Vagina (tissue), 2 donors: ENCODE data around the gene RRP12.

Experiments
- POLR2A ChIP-seq, 2 donors: fragments of 450-650 bp; IDR thresholded peaks; one replicate each; pipeline ENCODE4 v1.6.1; 2017; ENCODE audit warnings: antibody characterized with exemption in 2 of 2, mild to moderate bottlenecking in 2 of 2, moderate library complexity in 2 of 2
- POLR2AphosphoS5 ChIP-seq, 2 donors: sonication (generic); formaldehyde crosslinking; IDR thresholded peaks; one replicate each; pipeline ENCODE4 v1.9.0; 2017; ENCODE audit warnings: antibody characterized with exemption in 2 of 2, mild to moderate bottlenecking in 2 of 2, low read depth in 1 of 2; ENCODE audit not compliant: insufficient read depth in 1 of 2
- TF ChIP-seq, protein P1 (sequence below), 3 experiments: fragments of 450-650 bp in 2 of 3; fragments of 200-600 bp in 1 of 3; sonication (generic) in 1 of 3; IDR thresholded peaks; one replicate each; pipeline ENCODE4 v1.5.1; 2017 to 2019; ENCODE audit warnings: antibody characterized with exemption in 3 of 3, mild to moderate bottlenecking in 2 of 3, moderate library complexity in 2 of 3

DNA sequence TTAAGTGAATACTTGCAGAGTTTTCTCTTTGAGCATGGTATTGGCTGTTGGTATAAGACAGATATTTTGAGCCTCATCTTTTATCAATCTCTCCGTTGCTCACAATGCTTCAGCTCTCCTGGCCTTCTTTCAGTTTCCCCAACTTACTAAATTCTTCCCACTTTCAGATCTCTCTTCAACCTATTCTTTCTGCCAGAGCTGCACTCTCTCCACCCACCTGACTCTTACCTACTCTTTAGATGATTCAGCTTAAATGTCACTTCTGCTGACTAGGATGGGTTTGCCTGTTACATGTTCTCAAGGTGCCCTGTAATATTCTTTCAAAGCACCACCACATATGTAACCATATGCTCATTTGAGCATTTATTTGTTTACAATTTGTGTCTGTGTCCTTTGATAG is 43.1 kb upstream of the RRP12 start:
- no peak for TF ChIP-seq POLR2A (IDR thresholded peaks at IDR 0.05)
- TF ChIP-seq, protein P1, sequence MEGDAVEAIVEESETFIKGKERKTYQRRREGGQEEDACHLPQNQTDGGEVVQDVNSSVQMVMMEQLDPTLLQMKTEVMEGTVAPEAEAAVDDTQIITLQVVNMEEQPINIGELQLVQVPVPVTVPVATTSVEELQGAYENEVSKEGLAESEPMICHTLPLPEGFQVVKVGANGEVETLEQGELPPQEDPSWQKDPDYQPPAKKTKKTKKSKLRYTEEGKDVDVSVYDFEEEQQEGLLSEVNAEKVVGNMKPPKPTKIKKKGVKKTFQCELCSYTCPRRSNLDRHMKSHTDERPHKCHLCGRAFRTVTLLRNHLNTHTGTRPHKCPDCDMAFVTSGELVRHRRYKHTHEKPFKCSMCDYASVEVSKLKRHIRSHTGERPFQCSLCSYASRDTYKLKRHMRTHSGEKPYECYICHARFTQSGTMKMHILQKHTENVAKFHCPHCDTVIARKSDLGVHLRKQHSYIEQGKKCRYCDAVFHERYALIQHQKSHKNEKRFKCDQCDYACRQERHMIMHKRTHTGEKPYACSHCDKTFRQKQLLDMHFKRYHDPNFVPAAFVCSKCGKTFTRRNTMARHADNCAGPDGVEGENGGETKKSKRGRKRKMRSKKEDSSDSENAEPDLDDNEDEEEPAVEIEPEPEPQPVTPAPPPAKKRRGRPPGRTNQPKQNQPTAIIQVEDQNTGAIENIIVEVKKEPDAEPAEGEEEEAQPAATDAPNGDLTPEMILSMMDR (IDR thresholded peaks at IDR 0.05) = no peak
- no peak for TF ChIP-seq POLR2AphosphoS5 (IDR thresholded peaks at IDR 0.05; ENCODE audit: insufficient read depth in 1 of 2, low read depth in 1 of 2)
